SU-DHL-6 (cell line): ENCODE results near the gene RPS27.

Source experiments
- CTCF ChIP-seq: fragments of 200-600 bp; sonication (generic); IDR thresholded peaks from one replicate; pipeline ENCODE4 v1.5.1; 2017; ENCODE audit warnings: antibody characterized with exemption, mild to moderate bottlenecking, low read length, moderate library complexity; ENCODE audit not compliant: insufficient read depth, poor library complexity, severe bottlenecking
- EZH2phosphoT487 ChIP-seq: fragments of 200-600 bp; sonication (generic), shearing (Covaris generic); conservative IDR thresholded peaks from 2 replicates; pipeline ENCODE4 v1.6.1; 2018; ENCODE audit warnings: mild to moderate bottlenecking, antibody characterized with exemption, low read length, moderate library complexity, mixed read lengths

- TF ChIP-seq CTCF = no peak
- TF ChIP-seq EZH2phosphoT487 = no peak
Measured at GRCh38 chr1:153968408-153968807, 22.2 kb upstream of the RPS27 start.
